Uterus (tissue), 4 donors: ENCODE measurements around the gene TEKT4. TPM values are rescaled to one million over a fixed set of nuclear protein-coding genes. Genes with fewer than 3 reads are reported as not detected.

ENCODE experiments used
- DNase-seq, 2 donors: peaks; one replicate each; pipeline ENCODE4 v3.0.0-alpha.2; 2019 to 2020
- H3K27ac ChIP-seq, 2 donors: fragments of 200-600 bp; sonication (generic); 1 replicate in 1 of 2; 2 replicates in 1 of 2; pipeline ENCODE4 v1.5.1; 2016 to 2018
- H3K27me3 ChIP-seq, 2 donors: fragments of 200-600 bp; sonication (generic); one replicate each; pipeline ENCODE4 v1.5.1; 2018 to 2019; ENCODE audit warnings: control low read depth in 1 of 2
- H3K36me3 ChIP-seq, 2 donors: fragments of 200-600 bp; sonication (generic); one replicate each; pipeline ENCODE4 v1.5.1; 2019; ENCODE audit warnings: control low read depth in 1 of 2
- H3K4me1 ChIP-seq, 2 donors: fragments of 200-600 bp; sonication (generic); one replicate each; pipeline ENCODE4 v1.5.1; 2018 to 2019; ENCODE audit warnings: control low read depth in 1 of 2
- H3K4me3 ChIP-seq, 2 donors: fragments of 200-600 bp; sonication (generic); 1 replicate in 1 of 2; 2 replicates in 1 of 2; pipeline ENCODE4 v1.5.1; 2018 to 2019; ENCODE audit warnings: mild to moderate bottlenecking in 1 of 2
- H3K9me3 ChIP-seq, 2 donors: fragments of 200-600 bp; sonication (generic); one replicate each; pipeline ENCODE4 v1.5.1; 2019; ENCODE audit warnings: control low read depth in 1 of 2
- CTCF ChIP-seq, 4 experiments: fragments of 200-600 bp in 2 of 4; fragments of 450-650 bp in 2 of 4; sonication (generic) in 2 of 4; IDR thresholded peaks; one replicate each; pipeline ENCODE4 v1.5.1; 2016 to 2019; ENCODE audit warnings: antibody characterized with exemption in 4 of 4, mild to moderate bottlenecking in 2 of 4, moderate library complexity in 1 of 4
- POLR2A ChIP-seq, 2 donors: fragments of 450-650 bp; IDR thresholded peaks; one replicate each; pipeline ENCODE4 v1.6.1; 2016; ENCODE audit warnings: antibody characterized with exemption in 2 of 2, mild to moderate bottlenecking in 1 of 2, moderate library complexity in 1 of 2
- intact Hi-C: fragments of 100-400 bp; cut with DNase I; formaldehyde crosslinking; loops from one replicate; pipeline ENCODE4 v1.15.1; 2023; ENCODE audit warnings: low total_unique reads
- total RNA-seq, 4 donors: library from RNA; depleted of rRNA in 3 of 4; stranded (reverse); fragments of >200 nt in 3 of 4; gene quantifications; one replicate each; pipeline versions ENCODE4 v1.1.0 to v1.2.4, GENCODE V29; 2014 to 2023
- donor health status: DM: yes; HTN: yes; CAD: no.

TEKT4 gene
- total RNA-seq, 4 donors from 2014 or later, result 0.55 TPM; not detected in 3

GRCh38 chr2:94872676-94873361, 1.6 kb downstream of the TEKT4 start:
- no peaks in the 10 kb centered on the region for H3K36me3 ChIP-seq
- intact Hi-C loops, result no loop called here
- no peaks in the 10 kb centered on the region for H3K27me3 ChIP-seq
- H3K4me3 ChIP-seq, result no peak overlapping the region
- no peak overlapping the region for H3K27ac ChIP-seq
- no peaks in the 10 kb centered on the region for H3K9me3 ChIP-seq
- DNase-seq, result no peak
- no peak for TF ChIP-seq POLR2A (IDR thresholded peaks at IDR 0.05)
- no peak for TF ChIP-seq CTCF (IDR thresholded peaks at IDR 0.05)
- H3K4me1 ChIP-seq, result no peaks in the 10 kb centered on the region

GRCh38 chr2:94873362-94874276, 2.4 kb downstream of the TEKT4 start:
- no peaks in the 10 kb centered on the region for H3K9me3 ChIP-seq
- DNase-seq, result no peak
- H3K36me3 ChIP-seq, result no peaks in the 10 kb centered on the region
- H3K4me3 ChIP-seq, result no peak overlapping the region
- no peak overlapping the region for H3K27ac ChIP-seq
- no peak for TF ChIP-seq CTCF (IDR thresholded peaks at IDR 0.05)
- no peak for TF ChIP-seq POLR2A (IDR thresholded peaks at IDR 0.05)
- intact Hi-C loops, result no loop called here
- H3K27me3 ChIP-seq, result no peaks in the 10 kb centered on the region
- no peaks in the 10 kb centered on the region for H3K4me1 ChIP-seq

GRCh38 chr2:94874277-94874997, 3.2 kb downstream of the TEKT4 start:
- TF ChIP-seq POLR2A (IDR thresholded peaks at IDR 0.05), result no peak
- TF ChIP-seq CTCF (IDR thresholded peaks at IDR 0.05), result no peak
- H3K4me1 ChIP-seq, result no peaks in the 10 kb centered on the region
- no peak for DNase-seq
- no peaks in the 10 kb centered on the region for H3K27me3 ChIP-seq
- H3K36me3 ChIP-seq, result no peaks in the 10 kb centered on the region
- H3K4me3 ChIP-seq, result no peak overlapping the region
- no peak overlapping the region for H3K27ac ChIP-seq
- no peaks in the 10 kb centered on the region for H3K9me3 ChIP-seq
- intact Hi-C loops, result no loop called here

GRCh38 chr2:94875064-94875819, 4.0 kb downstream of the TEKT4 start:
- Histone ChIP-seq H3K4me1 (no peaks in the 10 kb centered on the region), H3K4me3 (no peak overlapping the region), H3K27me3 (no peaks in the 10 kb centered on the region), H3K9me3 (no peaks in the 10 kb centered on the region), H3K36me3 (no peaks in the 10 kb centered on the region), H3K27ac (no peak overlapping the region)
- TF ChIP-seq CTCF (IDR thresholded peaks at IDR 0.05) (no peak), POLR2A (IDR thresholded peaks at IDR 0.05) (no peak)
- intact Hi-C loops, result no loop called here
- DNase-seq, result no peak
